Measurements from ENCODE around the gene KIAA0825.

KIAA0825 gene

GRCh38 chr5:94623877-94624276 lies 5.5 kb upstream of the KIAA0825 start:
- no peak overlapping the region for H3K27ac ChIP-seq (ENCODE audit: low read length)
- H3K4me1 ChIP-seq (ENCODE audit: insufficient read depth, low read length), result peaks cover 24% of the 10 kb centered on the region
- H3K79me2 ChIP-seq (ENCODE audit: insufficient read depth, low read length), result peaks cover 80% of the 10 kb centered on the region
- H4K20me1 ChIP-seq (ENCODE audit: insufficient read depth, low read length), result peaks cover 29% of the 10 kb centered on the region; the same call in 1 of the 2 replicates
- no peaks in the 10 kb centered on the region for H3K27me3 ChIP-seq (ENCODE audit: insufficient read depth, low read length, poor library complexity)
- DNase-seq, result no peak
- no peak overlapping the region for H3K4me2 ChIP-seq (ENCODE audit: insufficient read depth, low read length)
- no peak for TF ChIP-seq EZH2 (IDR thresholded peaks at IDR 0.05; ENCODE audit: borderline replicate concordance, low read depth, low read length, severe bottlenecking)
- TF ChIP-seq CTCF (IDR thresholded peaks at IDR 0.05; ENCODE audit: borderline replicate concordance, extremely low read depth, low read length, poor library complexity, severe bottlenecking), result no peak
- H3K9ac ChIP-seq (ENCODE audit: low read depth, low read length), result no peak overlapping the region
- H3K9me3 ChIP-seq (ENCODE audit: insufficient read depth, low read length, severe bottlenecking), result no peaks in the 10 kb centered on the region
- no peak overlapping the region for H3K4me3 ChIP-seq (ENCODE audit: low read depth in 1 of 2, low read length in 2 of 2)
- no peak overlapping the region for H2AFZ ChIP-seq (ENCODE audit: low read depth, low read length)
- ATAC-seq (ENCODE audit: insufficient read depth, low read depth), result no peak
- peaks cover 2% of the 10 kb centered on the region; the same call in 1 of the 2 replicates for H3K36me3 ChIP-seq (ENCODE audit: insufficient read depth, low read length)

- Histone ChIP-seq H3K36me3 (ENCODE audit: insufficient read depth, low read length) (no peaks in the 10 kb centered on the region), H3K27ac (ENCODE audit: low read length) (no peak overlapping the region), H3K9ac (ENCODE audit: low read depth, low read length) (no peak overlapping the region), H3K4me2 (ENCODE audit: insufficient read depth, low read length) (peak overlapping the region; percentile 42; the same call in 1 of the 2 replicates), H4K20me1 (ENCODE audit: insufficient read depth, low read length) (peaks cover 29% of the 10 kb centered on the region; the same call in 1 of the 2 replicates), H2AFZ (ENCODE audit: low read depth, low read length) (no peak overlapping the region), H3K4me1 (ENCODE audit: insufficient read depth, low read length) (peaks cover 24% of the 10 kb centered on the region), H3K4me3 (ENCODE audit: low read depth in 1 of 2, low read length in 2 of 2) (no peak overlapping the region; a peak in 1 of 4 replicates), H3K27me3 (ENCODE audit: insufficient read depth, low read length, poor library complexity) (no peaks in the 10 kb centered on the region), H3K9me3 (ENCODE audit: insufficient read depth, low read length, severe bottlenecking) (no peaks in the 10 kb centered on the region), H3K79me2 (ENCODE audit: insufficient read depth, low read length) (peaks cover 84% of the 10 kb centered on the region)
- ATAC-seq (ENCODE audit: insufficient read depth, low read depth), result no peak
- no peak for DNase-seq
- TF ChIP-seq CTCF (IDR thresholded peaks at IDR 0.05; ENCODE audit: borderline replicate concordance, extremely low read depth, low read length, poor library complexity, severe bottlenecking) (no peak), EZH2 (IDR thresholded peaks at IDR 0.05; ENCODE audit: borderline replicate concordance, low read depth, low read length, severe bottlenecking) (no peak)
Measured at GRCh38 chr5:94623011-94623410, 4.6 kb upstream of the KIAA0825 start.

- peaks cover 28% of the 10 kb centered on the region; the same call in 1 of the 2 replicates for H4K20me1 ChIP-seq (ENCODE audit: insufficient read depth, low read length)
- ATAC-seq (ENCODE audit: insufficient read depth, low read depth) (no peak), DNase-seq (no peak)
- no peak overlapping the region; a peak in 1 of 4 replicates for H3K4me3 ChIP-seq (ENCODE audit: low read depth in 1 of 2, low read length in 2 of 2)
- H3K27me3 ChIP-seq (ENCODE audit: insufficient read depth, low read length, poor library complexity), result no peaks in the 10 kb centered on the region
- H3K4me1 ChIP-seq (ENCODE audit: insufficient read depth, low read length), result peaks cover 35% of the 10 kb centered on the region
- TF ChIP-seq CTCF (IDR thresholded peaks at IDR 0.05; ENCODE audit: borderline replicate concordance, extremely low read depth, low read length, poor library complexity, severe bottlenecking), result no peak
- no peak for TF ChIP-seq EZH2 (IDR thresholded peaks at IDR 0.05; ENCODE audit: borderline replicate concordance, low read depth, low read length, severe bottlenecking)
- no peak overlapping the region for H3K27ac ChIP-seq (ENCODE audit: low read length)
- no peak overlapping the region for H2AFZ ChIP-seq (ENCODE audit: low read depth, low read length)
- peak overlapping the region; percentile 24; the same call in 1 of the 2 replicates for H3K4me2 ChIP-seq (ENCODE audit: insufficient read depth, low read length)
- H3K79me2 ChIP-seq (ENCODE audit: insufficient read depth, low read length), result peaks cover 81% of the 10 kb centered on the region
- H3K9me3 ChIP-seq (ENCODE audit: insufficient read depth, low read length, severe bottlenecking), result no peaks in the 10 kb centered on the region
- no peaks in the 10 kb centered on the region for H3K36me3 ChIP-seq (ENCODE audit: insufficient read depth, low read length)
- no peak overlapping the region for H3K9ac ChIP-seq (ENCODE audit: low read depth, low read length)
Measured at GRCh38 chr5:94621763-94622162, 3.4 kb upstream of the KIAA0825 start.
